Neural cell (in vitro differentiated cells): ENCODE measurements around the gene DUS1L. TPM values are rescaled to one million over a fixed set of nuclear protein-coding genes. Genes with fewer than 3 reads are reported as not detected.

ENCODE experiments used
- H2AFZ ChIP-seq: fragments of 200-600, 300-800 bp; sonication (generic), shearing (Covaris generic); 2 replicates; pipeline ENCODE4 v1.6.0; 2014; ENCODE audit warnings: low read depth, mild to moderate bottlenecking, antibody characterized with exemption, low read length, moderate library complexity
- H3F3A ChIP-seq: fragments of 200-600 bp; shearing (Covaris generic); 2 replicates; pipeline ENCODE4 v1.6.1; 2016; ENCODE audit warnings: mild to moderate bottlenecking, moderate library complexity, mixed read lengths, antibody characterized with exemption, low read length; ENCODE audit not compliant: insufficient read depth, poor library complexity, severe bottlenecking
- H3K27ac ChIP-seq: fragments of 200-600, 300-800 bp; sonication (generic), shearing (Covaris generic); 2 replicates; pipeline ENCODE4 v1.5.1; 2014; ENCODE audit warnings: mild to moderate bottlenecking, low read length, moderate library complexity
- H3K27me3 ChIP-seq: fragments of 300-800, 200-600 bp; sonication (generic), shearing (Covaris generic); 2 replicates; pipeline ENCODE4 v1.6.0; 2014; ENCODE audit warnings: mild to moderate bottlenecking, low read depth, low read length, moderate library complexity; ENCODE audit not compliant: insufficient read depth
- H3K36me3 ChIP-seq: fragments of 300-800, 200-600 bp; sonication (generic), shearing (Covaris generic); 2 replicates; pipeline ENCODE4 v1.5.1; 2014; ENCODE audit warnings: mild to moderate bottlenecking, antibody characterized with exemption, low read length, moderate library complexity; ENCODE audit not compliant: insufficient read depth
- H3K4me2 ChIP-seq: fragments of 300-800, 200-600 bp; sonication (generic), shearing (Covaris generic); 2 replicates; pipeline ENCODE4 v1.6.0; 2014; ENCODE audit warnings: mild to moderate bottlenecking, low read length
- H3K4me3 ChIP-seq: fragments of 300-800, 200-600 bp; sonication (generic), shearing (Covaris generic); 2 replicates; pipeline ENCODE4 v1.5.1; 2014; ENCODE audit warnings: mild to moderate bottlenecking, low read length, moderate library complexity
- H3K79me2 ChIP-seq: fragments of 200-600 bp; shearing (Covaris generic); replicated peaks from 2 replicates; pipeline ENCODE4 v1.6.0; 2014; ENCODE audit warnings: mild to moderate bottlenecking, low read length, moderate library complexity; ENCODE audit not compliant: insufficient read depth
- H3K9ac ChIP-seq: fragments of 300-800, 200-600 bp; sonication (generic), shearing (Covaris generic); 2 replicates; pipeline ENCODE4 v1.6.1; 2016; ENCODE audit warnings: mild to moderate bottlenecking, low read length, mixed read lengths
- H3K9me2 ChIP-seq: fragments of 200-600 bp; shearing (Covaris generic); 2 replicates; pipeline ENCODE4 v1.6.1; 2016; ENCODE audit warnings: mild to moderate bottlenecking, low read length, mixed read lengths; ENCODE audit not compliant: insufficient read depth
- H3K9me3 ChIP-seq: fragments of 200-600, 300-800 bp; sonication (generic), shearing (Covaris generic); 2 replicates; pipeline ENCODE4 v1.6.1; 2016; ENCODE audit warnings: mild to moderate bottlenecking, mixed run types, low read length, moderate library complexity, mixed read lengths
- H4K20me1 ChIP-seq: fragments of 200-600 bp; shearing (Covaris generic); 2 replicates; pipeline ENCODE4 v1.6.1; 2016; ENCODE audit warnings: mild to moderate bottlenecking, mixed run types; ENCODE audit not compliant: insufficient read depth
- EP300 ChIP-seq: fragments of 450-650 bp; conservative IDR thresholded peaks from 2 replicates; pipeline ENCODE4 v1.6.1; 2014; ENCODE audit warnings: antibody characterized with exemption, mild to moderate bottlenecking, moderate library complexity; ENCODE audit not compliant: poor library complexity, severe bottlenecking
- EZH2 ChIP-seq: fragments of 200-600, 300-800 bp; shearing (Covaris generic), sonication (generic); IDR thresholded peaks from 2 replicates; pipeline ENCODE4 v1.6.1; 2014; ENCODE audit warnings: antibody characterized with exemption, low read length, borderline replicate concordance, mild to moderate bottlenecking; ENCODE audit not compliant: insufficient read depth, poor library complexity, severe bottlenecking
- MXI1 ChIP-seq: fragments of 450-650 bp; conservative IDR thresholded peaks from 2 replicates; pipeline ENCODE4 v1.6.1; 2014; ENCODE audit warnings: antibody characterized with exemption, mild to moderate bottlenecking; ENCODE audit not compliant: poor library complexity, severe bottlenecking
- POLR2AphosphoS5 ChIP-seq: IDR thresholded peaks from 2 replicates; pipeline ENCODE4 v1.6.1; 2012
- RAD21 ChIP-seq: fragments of 450-650 bp; conservative IDR thresholded peaks from 2 replicates; pipeline ENCODE4 v1.6.1; 2014; ENCODE audit warnings: antibody characterized with exemption, mild to moderate bottlenecking, moderate library complexity
- SMC3 ChIP-seq: fragments of 450-650 bp; conservative IDR thresholded peaks from 2 replicates; pipeline ENCODE4 v1.6.1; 2014; ENCODE audit warnings: antibody characterized with exemption, mild to moderate bottlenecking, moderate library complexity; ENCODE audit not compliant: poor library complexity
- TAF1 ChIP-seq: IDR thresholded peaks from 2 replicates; pipeline ENCODE4 v1.6.1; 2012; ENCODE audit warnings: low read depth
- polyA plus RNA-seq: library from polyadenylated mRNA; depleted of rRNA; stranded (reverse); fragments of >200 nt; gene quantifications from 2 replicates; pipeline ENCODE4 v1.2.3, GENCODE V29; 2014
- TF ChIP-seq, protein P1 (sequence below): IDR thresholded peaks from 2 replicates; pipeline ENCODE4 v1.6.1; 2012; ENCODE audit warnings: borderline replicate concordance
- TF ChIP-seq, protein P2 (sequence below): fragments of 450-650 bp; IDR thresholded peaks from 2 replicates; pipeline ENCODE4 v1.5.1; 2014; ENCODE audit warnings: antibody characterized with exemption, mild to moderate bottlenecking, moderate library complexity; ENCODE audit not compliant: poor library complexity, severe bottlenecking

DUS1L gene
- polyA plus RNA-seq, 1 donor from 2014 or later: 100 TPM

DNA sequence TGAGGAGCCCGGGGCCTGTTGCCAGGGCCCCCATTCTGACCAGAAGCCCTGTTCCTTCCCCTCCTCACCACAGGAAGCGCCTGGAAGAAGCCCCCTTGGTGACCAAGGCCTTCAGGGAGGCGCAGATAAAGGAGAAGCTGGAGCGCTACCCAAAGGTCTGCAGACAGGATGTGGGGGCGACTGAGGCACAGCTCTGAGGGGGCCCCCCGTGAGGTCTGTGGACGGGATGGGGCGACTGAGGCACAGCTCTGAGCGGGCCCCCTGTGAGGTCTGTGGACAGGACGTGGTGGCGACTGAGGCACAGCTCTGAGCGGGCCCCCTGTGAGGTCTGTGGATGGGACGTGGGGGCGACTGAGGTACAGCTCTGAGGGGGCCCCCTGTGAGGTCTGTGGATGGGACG, 56.2 kb downstream of the DUS1L start:
- H3F3A ChIP-seq: no peaks in the 10 kb centered on the region
- H2AFZ ChIP-seq: no peak overlapping the region
- no peak overlapping the region for H3K4me2 ChIP-seq
- H3K27ac ChIP-seq: no peak overlapping the region
- H3K79me2 ChIP-seq: no peaks in the 10 kb centered on the region
- H3K4me3 ChIP-seq: no peak overlapping the region
- H3K27me3 ChIP-seq: no peaks in the 10 kb centered on the region
- H3K36me3 ChIP-seq: no peaks in the 10 kb centered on the region
- H3K9me3 ChIP-seq: no peaks in the 10 kb centered on the region
- TF ChIP-seq MXI1 (no peak), RAD21 (no peak), EP300 (no peak), SMC3 (no peak), POLR2AphosphoS5 (no peak), TAF1 (no peak)
- TF ChIP-seq, protein P1, sequence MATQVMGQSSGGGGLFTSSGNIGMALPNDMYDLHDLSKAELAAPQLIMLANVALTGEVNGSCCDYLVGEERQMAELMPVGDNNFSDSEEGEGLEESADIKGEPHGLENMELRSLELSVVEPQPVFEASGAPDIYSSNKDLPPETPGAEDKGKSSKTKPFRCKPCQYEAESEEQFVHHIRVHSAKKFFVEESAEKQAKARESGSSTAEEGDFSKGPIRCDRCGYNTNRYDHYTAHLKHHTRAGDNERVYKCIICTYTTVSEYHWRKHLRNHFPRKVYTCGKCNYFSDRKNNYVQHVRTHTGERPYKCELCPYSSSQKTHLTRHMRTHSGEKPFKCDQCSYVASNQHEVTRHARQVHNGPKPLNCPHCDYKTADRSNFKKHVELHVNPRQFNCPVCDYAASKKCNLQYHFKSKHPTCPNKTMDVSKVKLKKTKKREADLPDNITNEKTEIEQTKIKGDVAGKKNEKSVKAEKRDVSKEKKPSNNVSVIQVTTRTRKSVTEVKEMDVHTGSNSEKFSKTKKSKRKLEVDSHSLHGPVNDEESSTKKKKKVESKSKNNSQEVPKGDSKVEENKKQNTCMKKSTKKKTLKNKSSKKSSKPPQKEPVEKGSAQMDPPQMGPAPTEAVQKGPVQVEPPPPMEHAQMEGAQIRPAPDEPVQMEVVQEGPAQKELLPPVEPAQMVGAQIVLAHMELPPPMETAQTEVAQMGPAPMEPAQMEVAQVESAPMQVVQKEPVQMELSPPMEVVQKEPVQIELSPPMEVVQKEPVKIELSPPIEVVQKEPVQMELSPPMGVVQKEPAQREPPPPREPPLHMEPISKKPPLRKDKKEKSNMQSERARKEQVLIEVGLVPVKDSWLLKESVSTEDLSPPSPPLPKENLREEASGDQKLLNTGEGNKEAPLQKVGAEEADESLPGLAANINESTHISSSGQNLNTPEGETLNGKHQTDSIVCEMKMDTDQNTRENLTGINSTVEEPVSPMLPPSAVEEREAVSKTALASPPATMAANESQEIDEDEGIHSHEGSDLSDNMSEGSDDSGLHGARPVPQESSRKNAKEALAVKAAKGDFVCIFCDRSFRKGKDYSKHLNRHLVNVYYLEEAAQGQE: no peak
- H3K9me2 ChIP-seq: no peaks in the 10 kb centered on the region
- H4K20me1 ChIP-seq: no peaks in the 10 kb centered on the region
- H3K9ac ChIP-seq: no peak overlapping the region

DNA sequence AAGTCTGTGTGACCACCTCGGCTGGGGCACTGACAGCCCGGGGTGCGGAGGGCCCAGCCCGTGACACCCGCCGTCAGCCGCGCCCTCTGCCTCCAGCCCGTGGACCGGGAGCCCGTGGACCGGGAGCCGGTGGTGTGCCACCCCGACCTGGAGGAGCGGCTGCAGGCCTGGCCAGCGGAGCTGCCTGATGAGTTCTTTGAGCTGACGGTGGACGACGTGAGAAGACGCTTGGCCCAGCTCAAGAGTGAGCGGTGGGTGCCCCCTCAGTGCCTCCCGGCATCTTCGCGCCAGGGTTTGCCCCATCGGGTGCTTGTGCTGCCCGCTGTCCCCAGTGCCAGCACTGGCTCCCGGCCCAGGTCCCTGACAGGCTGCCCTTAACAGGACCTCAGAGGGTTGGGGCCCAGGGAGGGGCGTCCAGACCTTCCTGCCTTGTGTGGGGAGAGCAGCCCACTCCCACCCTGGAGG, 56.6 kb downstream of the DUS1L start:
- no peaks in the 10 kb centered on the region for H3K27me3 ChIP-seq
- no peaks in the 10 kb centered on the region for H4K20me1 ChIP-seq
- H3K9ac ChIP-seq: no peak overlapping the region
- TF ChIP-seq TAF1: no peak
- TF ChIP-seq SMC3: no peak
- no peaks in the 10 kb centered on the region for H3F3A ChIP-seq
- H3K36me3 ChIP-seq: no peaks in the 10 kb centered on the region
- no peak overlapping the region for H2AFZ ChIP-seq
- H3K4me2 ChIP-seq: no peak overlapping the region
- H3K27ac ChIP-seq: no peak overlapping the region
- no peaks in the 10 kb centered on the region for H3K9me3 ChIP-seq
- no peaks in the 10 kb centered on the region for H3K9me2 ChIP-seq
- H3K79me2 ChIP-seq: no peaks in the 10 kb centered on the region
- no peak overlapping the region for H3K4me3 ChIP-seq

DNA sequence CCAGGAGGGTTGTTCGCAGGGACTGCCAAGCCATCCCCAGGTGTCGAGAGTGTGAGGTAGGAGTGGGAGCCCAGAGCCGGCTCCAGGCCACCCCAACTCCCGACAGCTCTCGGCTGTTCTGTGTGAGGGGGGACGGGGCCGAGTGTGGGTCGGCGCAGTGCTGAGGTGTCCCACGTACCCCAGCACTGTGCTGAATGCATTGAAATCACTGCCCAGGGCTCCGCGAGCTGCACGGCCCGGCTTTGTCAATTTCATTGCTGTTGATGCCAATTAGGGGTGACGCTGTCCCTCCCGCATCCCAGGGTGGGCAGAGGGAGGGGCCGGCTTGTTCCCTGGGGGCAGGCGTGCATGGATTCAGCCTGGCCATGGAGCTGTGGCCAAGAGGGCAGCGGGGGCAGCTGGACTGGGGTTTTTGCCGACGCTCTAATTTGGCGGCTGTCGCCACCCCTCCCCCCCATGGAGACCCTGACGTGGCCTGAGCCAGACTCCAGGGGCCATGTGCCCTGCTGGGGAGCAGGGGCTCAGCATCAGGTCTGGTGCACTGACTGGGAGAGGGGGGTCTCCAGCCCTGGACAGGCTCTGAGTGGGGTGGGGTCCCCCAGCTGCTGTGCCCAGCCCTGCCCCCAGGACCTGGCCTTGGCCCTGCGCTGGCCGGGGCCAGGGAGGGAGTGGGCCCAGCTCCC, 57.2 kb downstream of the DUS1L start:
- H3K4me3 ChIP-seq: no peak overlapping the region
- H3K9ac ChIP-seq: no peak overlapping the region
- no peaks in the 10 kb centered on the region for H3K79me2 ChIP-seq
- no peaks in the 10 kb centered on the region for H4K20me1 ChIP-seq
- no peaks in the 10 kb centered on the region for H3K27me3 ChIP-seq
- no peak overlapping the region for H2AFZ ChIP-seq
- no peak overlapping the region for H3K4me2 ChIP-seq
- H3K36me3 ChIP-seq: no peaks in the 10 kb centered on the region
- H3K27ac ChIP-seq: no peak overlapping the region
- no peaks in the 10 kb centered on the region for H3K9me2 ChIP-seq
- no peaks in the 10 kb centered on the region for H3K9me3 ChIP-seq
- no peaks in the 10 kb centered on the region for H3F3A ChIP-seq
- TF ChIP-seq EZH2: no peak
- TF ChIP-seq SMC3: no peak
- no peak for TF ChIP-seq EP300
- TF ChIP-seq, protein P1: no peak
- no peak for TF ChIP-seq TAF1
- TF ChIP-seq, protein P2, sequence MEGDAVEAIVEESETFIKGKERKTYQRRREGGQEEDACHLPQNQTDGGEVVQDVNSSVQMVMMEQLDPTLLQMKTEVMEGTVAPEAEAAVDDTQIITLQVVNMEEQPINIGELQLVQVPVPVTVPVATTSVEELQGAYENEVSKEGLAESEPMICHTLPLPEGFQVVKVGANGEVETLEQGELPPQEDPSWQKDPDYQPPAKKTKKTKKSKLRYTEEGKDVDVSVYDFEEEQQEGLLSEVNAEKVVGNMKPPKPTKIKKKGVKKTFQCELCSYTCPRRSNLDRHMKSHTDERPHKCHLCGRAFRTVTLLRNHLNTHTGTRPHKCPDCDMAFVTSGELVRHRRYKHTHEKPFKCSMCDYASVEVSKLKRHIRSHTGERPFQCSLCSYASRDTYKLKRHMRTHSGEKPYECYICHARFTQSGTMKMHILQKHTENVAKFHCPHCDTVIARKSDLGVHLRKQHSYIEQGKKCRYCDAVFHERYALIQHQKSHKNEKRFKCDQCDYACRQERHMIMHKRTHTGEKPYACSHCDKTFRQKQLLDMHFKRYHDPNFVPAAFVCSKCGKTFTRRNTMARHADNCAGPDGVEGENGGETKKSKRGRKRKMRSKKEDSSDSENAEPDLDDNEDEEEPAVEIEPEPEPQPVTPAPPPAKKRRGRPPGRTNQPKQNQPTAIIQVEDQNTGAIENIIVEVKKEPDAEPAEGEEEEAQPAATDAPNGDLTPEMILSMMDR: no peak
- no peak for TF ChIP-seq POLR2AphosphoS5
- TF ChIP-seq MXI1: no peak
- TF ChIP-seq RAD21: no peak
